Pancreas (tissue), 10 donors: ENCODE results near the gene INSC. TPM values are rescaled to one million over a fixed set of nuclear protein-coding genes. Genes with fewer than 3 reads are reported as not detected.

Experiments
- ATAC-seq, 4 donors: fragments of 200-7000 bp; cut with Tn5 transposase; one replicate each; pipeline versions ENCODE4 v1.8.0 to v1.9.1; 2020; ENCODE audit warnings: mild to moderate bottlenecking in 4 of 4, moderate library complexity in 4 of 4
- DNase-seq, 6 donors: peaks; one replicate each; pipeline ENCODE4 v3.0.0-alpha.2; 2020
- FAIRE-seq: peaks from 2 replicates; lab custom pipeline; 2012; peaks lifted over from hg19 to GRCh38; lab: Jason Lieb, UNC
- H3K27ac ChIP-seq, 4 donors: fragments of 200-600 bp; sonication (generic); 1 replicate in 3 of 4; 2 replicates in 1 of 4; pipeline versions ENCODE4 v1.5.0 to v1.8.0; 2020
- H3K27me3 ChIP-seq, 4 donors: fragments of 200-600 bp; one replicate each; pipeline ENCODE4 v1.8.0; 2021
- H3K36me3 ChIP-seq, 3 donors: fragments of 200-600 bp; sonication (generic) in 1 of 3; one replicate each; pipeline versions ENCODE4 v1.5.0 to v1.8.0; 2020 to 2021
- H3K4me1 ChIP-seq, 3 donors: fragments of 200-600 bp; one replicate each; pipeline ENCODE4 v1.8.0; 2021
- H3K4me3 ChIP-seq, 4 donors: fragments of 200-600 bp; sonication (generic) in 2 of 4; one replicate each; pipeline versions ENCODE4 v1.5.0 to v1.8.0; 2020 to 2021
- H3K9me3 ChIP-seq, 4 donors: fragments of 200-600 bp; one replicate each; pipeline ENCODE4 v1.8.0; 2021
- CTCF ChIP-seq, 4 donors: fragments of 200-600 bp; sonication (generic) in 3 of 4; IDR thresholded peaks; one replicate each; pipeline versions ENCODE4 v1.5.0 to v1.8.0; 2021; ENCODE audit warnings: antibody characterized with exemption in 4 of 4
- WGBS, 2 donors: extraction: QIAGEN DNeasy Blood & Tissue Kit; methylation state at CpG; one replicate each; pipeline ENCODE4 v1.1.7; 2013; 5-methylcytosine and 5-hydroxymethylcytosine counted together
- intact Hi-C, 3 donors: fragments of 100-400 bp; cut with DNase I; formaldehyde crosslinking; loops; one replicate each; pipeline versions ENCODE4 v1.11.1 to v1.14.2; 2022
- polyA plus RNA-seq, 2 donors: library from polyadenylated mRNA; stranded (reverse); fragments of 200-250 nt; gene quantifications; one replicate each; pipeline ENCODE4 v1.2.3, GENCODE V29; 2013
- total RNA-seq, 6 donors: library from RNA; stranded (reverse); fragmentation: NEBNext Ultra II Directional in 4 of 6; extraction: Animal tissue kit (Norgen Biotek cat#: 25700) in 4 of 6; gene quantifications; one replicate each; pipeline versions ENCODE4 v1.2.1 to v1.2.4, GENCODE V29; 2021 to 2023
- donor health status: healthy with polysubstance abuse.
- donor health status: DM: no; HTN: no; CAD: no; lungs with moderate emphysema.
- donor health status: DM: no; HTN: no; CAD: no.
- donor health status: control.
- donor health status: control.
- donor health status: Bipolar disorder and iron deficiency.
- donor health status: DM: yes; HTN: yes; CAD: no.
- donor health status: DM: no; HTN: no; CAD: no.
- donor health status: DM: no; HTN: no; CAD: no.
- donor health status: DM: yes; HTN: yes; CAD: no.

Gene INSC
- total and polyA plus RNA-seq, 8 donors: 0.50 to 1.6 (median 0.57) TPM

GRCh38 chr11:15115686-15116085, 963 bp downstream of the INSC start:
- 95 to 96% methylated on average over 5 of the region's 5 CpGs for WGBS, 2 donors
- no peaks in the 10 kb centered on the region for H3K27me3 ChIP-seq

GRCh38 chr11:15117751-15118150, 3.0 kb downstream of the INSC start:
- ATAC-seq: no peak
- no peaks in the 10 kb centered on the region for H3K36me3 ChIP-seq
- no peak for DNase-seq
- intact Hi-C loops: no loop called here
- H3K27ac ChIP-seq: no peak overlapping the region
- no peak for TF ChIP-seq CTCF (IDR thresholded peaks at IDR 0.05)
- H3K9me3 ChIP-seq: no peaks in the 10 kb centered on the region
- H3K4me3 ChIP-seq: no peak overlapping the region
- 82 to 84% methylated on average over 4 of the region's 4 CpGs for WGBS, 2 donors
- H3K4me1 ChIP-seq: no peaks in the 10 kb centered on the region
- no peak for FAIRE-seq
- no peaks in the 10 kb centered on the region for H3K27me3 ChIP-seq

More at GRCh38 chr11:15115686-15116085, 963 bp downstream of the INSC start:
- intact Hi-C loops: no loop called here
- H3K9me3 ChIP-seq: no peaks in the 10 kb centered on the region
- ATAC-seq: no peak
- no peak for DNase-seq
- H3K4me1 ChIP-seq: no peaks in the 10 kb centered on the region
- no peak for FAIRE-seq
- H3K36me3 ChIP-seq: no peaks in the 10 kb centered on the region
- no peak for TF ChIP-seq CTCF (IDR thresholded peaks at IDR 0.05)
- no peak overlapping the region for H3K4me3 ChIP-seq
- no peak overlapping the region for H3K27ac ChIP-seq

GRCh38 chr11:15118431-15118830, 3.7 kb downstream of the INSC start:
- DNase-seq (no peak), ATAC-seq (peak in 1 of 4 donors; percentile 61), FAIRE-seq (no peak)
- no peak for TF ChIP-seq CTCF (IDR thresholded peaks at IDR 0.05)
- H3K36me3 ChIP-seq: no peaks in the 10 kb centered on the region
- no peaks in the 10 kb centered on the region for H3K27me3 ChIP-seq
- H3K9me3 ChIP-seq: no peaks in the 10 kb centered on the region
- no peak overlapping the region for H3K4me3 ChIP-seq
- no peak overlapping the region for H3K27ac ChIP-seq
- H3K4me1 ChIP-seq: no peaks in the 10 kb centered on the region
- intact Hi-C loops: no loop called here

- no peak overlapping the region for H3K4me3 ChIP-seq
- ATAC-seq: no peak
- H3K36me3 ChIP-seq: no peaks in the 10 kb centered on the region
- DNase-seq: no peak
- no peak for FAIRE-seq
- 88 to 89% methylated on average over 4 of the region's 4 CpGs for WGBS, 2 donors
- H3K27ac ChIP-seq: no peak overlapping the region
- H3K4me1 ChIP-seq: no peaks in the 10 kb centered on the region
- H3K9me3 ChIP-seq: no peaks in the 10 kb centered on the region
- no peak for TF ChIP-seq CTCF (IDR thresholded peaks at IDR 0.05)
- intact Hi-C loops: no loop called here
- no peaks in the 10 kb centered on the region for H3K27me3 ChIP-seq
Measured at GRCh38 chr11:15119352-15119751, 4.6 kb downstream of the INSC start.

GRCh38 chr11:15119826-15120225, 5.1 kb downstream of the INSC start:
- WGBS, 2 donors: 50 to 60% methylated on average over 1 of the region's 1 CpG
- FAIRE-seq: no peak
- H3K27ac ChIP-seq: no peak overlapping the region

More at GRCh38 chr11:15119826-15120225, 5.1 kb downstream of the INSC start:
- no peak for TF ChIP-seq CTCF (IDR thresholded peaks at IDR 0.05)
- H3K4me3 ChIP-seq: no peak overlapping the region
- DNase-seq (no peak), ATAC-seq (peak in 3 of 4 donors; percentile 41 to 54 (median 48))
- no peaks in the 10 kb centered on the region for H3K36me3 ChIP-seq
- H3K4me1 ChIP-seq: no peaks in the 10 kb centered on the region
- H3K9me3 ChIP-seq: no peaks in the 10 kb centered on the region
- intact Hi-C loops: no loop called here
- H3K27me3 ChIP-seq: no peaks in the 10 kb centered on the region
